ENCODE results near the gene MT1M.
"Not testable (repeated sequence)": the region's sequence is repeated elsewhere in the genome, so short reads cannot be mapped to it uniquely, and the experiment has no call there.

MT1M gene

DNA sequence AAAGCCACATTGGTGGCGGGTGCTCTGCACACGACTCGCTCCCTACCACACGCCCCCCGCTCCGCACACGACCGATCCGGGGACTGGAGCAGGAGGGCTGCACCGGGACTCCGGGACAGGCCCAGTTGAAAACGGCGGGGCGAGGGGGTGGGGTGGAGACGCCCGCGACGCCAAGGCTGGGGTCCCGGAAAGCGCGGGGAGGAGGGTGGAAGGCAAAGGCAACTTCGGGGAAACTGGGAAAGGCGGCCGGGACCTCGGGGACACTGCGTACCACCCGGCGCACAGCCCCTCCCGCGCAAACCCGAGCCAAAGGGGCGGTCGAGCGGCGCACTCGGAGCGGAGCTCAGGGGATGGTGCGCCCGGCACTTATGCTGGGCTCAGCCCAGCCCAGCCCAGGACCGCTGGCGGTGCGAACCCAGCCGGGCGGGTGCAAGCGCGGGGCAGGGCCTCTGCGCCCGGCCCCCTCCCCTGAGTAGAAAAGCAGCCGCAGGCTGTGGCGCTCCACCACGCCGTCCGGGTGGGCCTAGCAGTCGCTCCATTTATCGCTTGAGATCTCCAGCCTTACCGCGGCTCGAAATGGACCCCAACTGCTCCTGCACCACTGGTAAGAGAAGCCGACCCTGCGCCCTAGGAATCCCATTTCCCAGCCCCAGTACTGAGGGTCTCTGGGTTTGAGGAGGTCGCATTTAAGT lies at the start of gene MT1M:
TSS of gene MT1M (plus strand) at position 504 of the 692 bp plus-strand sequence. CDS start at position 577, 73 bp downstream.
- DNase-seq, result no peak

DNA sequence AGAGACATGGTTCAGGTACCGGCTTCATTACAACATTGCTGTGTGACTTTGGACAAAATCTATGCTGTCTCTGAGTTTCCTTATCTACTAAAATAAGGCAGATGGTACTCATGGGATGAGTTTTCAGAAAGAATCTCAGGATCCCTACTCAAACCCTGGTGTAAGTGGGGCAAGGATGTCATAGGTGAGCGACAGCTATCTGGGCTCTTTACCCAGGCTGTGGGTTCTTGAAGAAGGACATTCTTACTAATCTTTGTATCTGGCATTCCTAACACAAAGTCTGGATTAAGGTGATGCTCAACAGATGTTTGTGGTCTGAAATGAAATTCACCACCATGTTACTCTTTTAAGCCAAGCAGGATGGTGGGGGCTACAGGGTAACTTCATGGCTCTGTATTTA lies 49.5 kb upstream of the MT1M start:
- DNase-seq, result not testable (repeated sequence)

DNA sequence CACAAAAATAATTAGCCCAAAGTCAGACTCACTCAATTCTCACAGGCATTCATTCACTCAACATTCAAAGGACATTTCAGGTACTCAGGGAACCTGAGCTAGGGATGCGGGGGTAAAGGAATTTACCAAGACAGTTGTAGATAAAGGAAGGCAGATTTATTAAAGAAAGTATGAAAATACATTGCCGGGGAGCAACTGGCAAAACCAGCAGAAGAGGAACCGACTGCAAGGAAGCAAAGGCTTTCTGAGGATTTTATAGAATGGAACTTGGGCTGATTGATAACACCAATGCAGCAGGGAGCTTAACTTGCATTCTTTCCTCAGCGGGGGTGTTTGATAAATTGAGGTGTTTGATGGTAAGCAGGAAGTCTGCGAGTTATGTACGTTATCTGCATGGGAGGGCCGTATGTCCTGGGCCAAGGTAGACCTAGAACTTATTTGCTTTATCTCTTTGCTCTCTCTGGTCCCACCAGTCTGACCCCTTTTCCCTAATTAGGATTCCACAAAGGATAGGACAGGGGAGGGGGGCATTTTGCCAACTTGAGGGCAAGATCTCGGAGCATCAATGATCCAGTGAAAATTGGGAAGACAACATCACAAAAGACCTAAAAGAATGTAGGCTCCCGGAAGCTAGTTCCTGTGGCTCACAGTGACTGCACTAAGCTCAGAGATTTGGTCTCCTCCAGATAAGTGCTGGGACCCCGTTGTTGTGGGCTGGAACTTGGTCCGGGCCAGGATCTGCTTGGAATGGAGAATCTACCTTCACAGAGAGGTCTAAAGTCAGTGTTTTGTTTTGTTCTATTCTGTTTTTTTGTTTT lies 48.9 kb upstream of the MT1M start:
- DNase-seq, result no peak

DNA sequence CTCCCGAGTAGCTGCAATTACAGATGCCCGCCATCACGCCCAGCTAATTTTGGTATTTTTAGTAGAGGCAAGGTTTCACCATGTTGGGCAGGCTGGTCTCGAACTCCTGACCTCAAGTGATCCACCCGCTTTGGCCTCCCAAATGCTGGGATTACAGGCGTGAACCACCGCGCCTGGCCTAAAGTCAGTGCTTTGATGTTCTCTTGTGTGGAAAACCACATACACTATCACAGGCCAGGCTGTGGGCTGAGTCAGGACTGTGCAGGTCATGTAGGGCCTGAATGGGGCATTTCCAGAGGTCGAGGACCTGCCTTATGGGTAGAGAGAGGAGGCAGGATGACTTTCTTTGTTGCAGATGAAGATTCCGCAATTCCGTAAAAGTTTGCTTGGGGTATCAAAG lies 48.2 kb upstream of the MT1M start:
- no peak for DNase-seq

DNA sequence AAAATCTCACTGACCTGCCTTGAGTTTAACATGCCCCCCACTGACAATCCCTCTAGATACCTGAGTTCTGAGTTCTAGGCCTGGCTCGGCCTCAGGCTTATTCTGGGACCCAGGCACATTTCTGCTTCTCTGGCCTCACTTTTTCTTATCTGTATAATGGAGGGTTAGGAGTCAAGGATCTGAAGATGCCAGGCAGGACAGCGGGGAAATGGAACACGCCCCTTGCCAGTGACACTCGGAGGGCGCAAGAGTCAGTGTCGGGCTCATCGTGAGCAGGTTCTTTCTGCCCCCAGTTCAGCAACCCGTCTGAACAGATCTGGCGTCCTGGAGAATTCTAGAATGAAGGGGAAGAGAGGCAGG lies 43.7 kb upstream of the MT1M start:
- DNase-seq, result no peak

DNA sequence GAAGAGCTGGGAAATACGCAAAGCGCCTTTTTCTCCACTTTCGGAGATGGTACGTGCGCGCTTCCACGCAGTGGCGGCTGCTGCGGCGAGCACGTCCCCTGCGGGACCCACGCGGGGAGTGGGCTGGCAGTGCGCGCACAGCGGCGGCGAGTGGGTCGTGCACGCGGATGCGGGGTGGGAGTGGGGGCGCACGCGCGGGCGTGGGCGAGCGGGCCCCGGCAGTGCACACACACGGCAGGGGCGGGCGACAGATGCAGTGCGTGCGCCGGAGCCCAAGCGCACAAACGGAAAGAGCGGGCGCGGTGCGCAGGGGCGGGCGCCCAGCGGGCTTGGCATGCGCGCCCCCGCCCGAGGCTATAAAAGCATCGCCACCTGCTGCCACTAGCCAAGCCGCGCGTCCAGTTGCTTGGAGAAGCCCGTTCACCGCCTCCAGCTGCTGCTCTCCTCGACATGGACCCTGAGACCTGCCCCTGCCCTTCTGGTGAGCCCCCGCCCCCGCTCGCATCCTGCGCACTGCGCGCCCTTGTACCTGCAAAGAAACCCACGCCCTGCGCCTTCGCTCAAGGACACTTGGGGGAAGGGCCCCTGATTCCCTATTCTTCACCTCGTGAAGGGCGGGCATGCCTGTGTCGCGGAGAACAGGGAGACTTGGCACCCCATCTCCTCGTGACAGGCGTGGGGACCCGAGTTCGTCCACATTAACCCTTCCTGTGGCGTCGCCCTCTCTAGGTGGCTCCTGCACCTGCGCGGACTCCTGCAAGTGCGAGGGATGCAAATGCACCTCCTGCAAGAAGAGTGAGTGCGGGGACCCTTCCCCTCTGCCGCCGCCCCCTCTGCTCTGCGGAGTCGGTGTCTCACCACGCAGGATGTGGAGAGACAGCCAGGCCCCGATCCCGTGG lies 43.1 kb upstream of the MT1M start, which contains the start of gene MT3:
TSS of gene MT3 (plus strand) at position 388 of the 899 bp plus-strand sequence. CDS start at position 451, 63 bp downstream.
- peak in 1 of 2 donors; percentile 27 for DNase-seq

GRCh38 chr16:56591377-56592060 lies 40.9 kb upstream of the MT1M start:
- DNase-seq, result no peak

DNA sequence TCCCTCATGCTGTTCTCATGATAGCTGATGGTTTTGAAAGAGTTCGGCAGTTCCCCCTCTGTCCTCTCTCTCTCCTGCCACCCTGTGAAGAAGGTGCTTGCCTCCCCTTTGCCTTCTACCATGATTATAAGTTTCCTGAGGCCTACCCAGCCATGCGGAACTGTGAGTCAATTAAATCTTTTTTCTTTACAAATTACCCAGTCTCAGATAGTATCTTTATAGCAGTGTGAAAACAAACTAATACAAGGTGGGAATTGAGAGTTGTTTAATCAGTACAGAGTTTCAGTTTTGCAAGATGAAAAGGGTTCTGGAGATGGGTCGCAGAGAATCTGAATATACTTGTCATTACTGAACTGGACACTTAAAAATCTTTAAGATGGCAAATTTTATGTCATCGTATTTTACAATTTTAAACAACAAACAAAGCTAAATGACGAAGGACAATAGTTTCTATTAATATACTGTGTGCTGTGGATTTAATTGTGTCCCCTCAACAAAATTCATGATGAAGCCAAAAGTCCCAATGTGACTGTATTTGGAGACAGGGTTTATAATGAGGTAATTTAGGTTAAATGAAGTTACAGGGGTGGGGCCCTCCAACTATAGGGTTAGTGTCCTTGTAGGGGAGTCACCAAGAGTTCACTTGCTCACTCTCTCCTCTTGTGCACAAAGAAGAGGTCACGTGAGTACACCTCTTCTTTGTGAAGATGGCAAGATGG lies 38.7 kb upstream of the MT1M start:
- DNase-seq, result no peak

GRCh38 chr16:56594292-56594619 lies 38.2 kb upstream of the MT1M start:
- DNase-seq, result no peak

GRCh38 chr16:56600398-56600999 lies 32.0 kb upstream of the MT1M start:
- peak in 1 of 2 donors; percentile 16 for DNase-seq

DNA sequence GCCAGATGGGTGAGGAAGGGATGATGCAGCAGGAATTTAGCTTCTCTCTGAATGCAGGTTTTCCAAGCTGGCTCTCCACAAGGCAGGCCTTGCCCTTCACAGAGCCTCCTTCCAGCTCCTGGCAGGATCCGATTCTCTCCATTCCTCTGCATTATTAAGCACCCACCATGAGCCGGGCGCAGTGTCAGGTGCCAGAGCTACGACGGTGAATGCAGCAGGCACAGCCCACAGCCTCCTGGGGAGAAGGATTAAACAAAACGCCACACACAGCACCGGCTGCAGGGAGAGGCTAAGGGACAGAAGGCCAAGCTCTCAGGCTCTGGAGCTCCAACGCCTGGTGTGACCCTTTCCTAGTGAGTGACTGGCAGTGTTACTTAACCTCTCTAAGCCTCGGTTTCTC lies 31.1 kb upstream of the MT1M start:
- no peak for DNase-seq

GRCh38 chr16:56603589-56603988 lies 28.9 kb upstream of the MT1M start:
- DNase-seq, result peak in 1 of 2 donors; percentile 11

DNA sequence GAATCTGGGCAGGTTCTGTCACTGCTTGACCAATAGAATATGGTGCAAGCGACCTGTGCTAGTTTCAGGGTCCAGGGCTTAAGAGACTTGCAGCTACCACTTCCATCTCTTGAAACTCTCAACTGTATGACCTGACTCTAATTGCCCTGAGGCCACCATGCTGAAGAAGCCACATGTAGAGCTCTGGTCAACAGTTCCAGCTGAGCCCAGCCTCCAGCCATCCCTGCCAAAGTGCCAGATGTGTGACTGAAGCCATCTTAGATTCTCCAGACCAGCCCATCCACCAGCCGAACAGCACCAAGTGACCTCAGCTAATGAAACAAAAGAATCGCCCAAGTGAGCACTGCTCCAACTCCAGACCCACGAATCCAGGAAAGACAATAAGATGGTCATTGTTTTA lies 27.5 kb upstream of the MT1M start:
- DNase-seq, result no peak

DNA sequence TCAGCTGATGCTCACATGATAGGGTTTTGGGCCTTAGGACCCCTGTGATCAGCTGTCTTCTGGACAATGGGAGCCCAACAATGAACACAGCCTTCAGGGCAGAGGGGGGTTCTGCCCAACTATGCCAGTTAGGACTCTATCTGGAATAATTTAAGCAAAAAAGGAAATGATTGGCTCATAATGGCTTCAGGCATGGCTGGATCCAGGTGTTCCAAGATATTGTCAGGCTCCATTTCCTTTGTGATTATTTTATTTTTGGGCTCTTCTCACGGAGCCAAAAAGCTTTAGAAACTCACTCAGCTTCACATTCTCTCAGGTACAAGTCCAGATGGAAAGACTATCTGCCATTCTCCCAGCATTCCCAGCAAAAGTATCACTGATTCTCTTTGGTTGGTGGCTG lies 27.0 kb upstream of the MT1M start:
- no peak for DNase-seq

- no peak for DNase-seq
These were observed 26.4 kb upstream of the MT1M start for GRCh38 chr16:56606071-56606475.

GRCh38 chr16:56606476-56607108 lies 25.9 kb upstream of the MT1M start:
- no peak for DNase-seq

DNA sequence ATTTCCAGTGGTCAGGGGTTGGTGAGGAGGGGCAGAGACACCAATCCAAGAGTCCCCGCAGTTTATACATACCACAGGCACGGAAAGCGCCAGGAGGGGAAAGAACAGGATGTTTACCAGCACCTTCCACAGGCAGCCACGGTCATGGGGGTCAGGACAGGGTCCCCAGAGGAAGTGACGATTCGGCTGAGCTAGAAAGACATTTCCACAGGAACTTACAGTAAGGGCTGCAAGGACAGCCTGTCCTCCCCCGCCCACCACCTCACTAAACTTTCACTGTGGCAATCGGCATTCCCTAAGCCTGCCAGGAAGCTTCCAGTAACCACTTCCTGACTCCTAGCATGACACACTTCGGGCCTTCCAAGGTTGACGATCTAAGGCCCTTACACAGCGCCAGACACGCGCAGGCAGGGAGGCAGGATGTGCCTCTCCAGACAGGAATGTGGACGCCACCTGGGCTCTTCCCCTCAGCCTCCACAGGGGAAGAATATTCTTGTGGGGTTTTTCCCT lies 25.3 kb upstream of the MT1M start:
- DNase-seq, result no peak

DNA sequence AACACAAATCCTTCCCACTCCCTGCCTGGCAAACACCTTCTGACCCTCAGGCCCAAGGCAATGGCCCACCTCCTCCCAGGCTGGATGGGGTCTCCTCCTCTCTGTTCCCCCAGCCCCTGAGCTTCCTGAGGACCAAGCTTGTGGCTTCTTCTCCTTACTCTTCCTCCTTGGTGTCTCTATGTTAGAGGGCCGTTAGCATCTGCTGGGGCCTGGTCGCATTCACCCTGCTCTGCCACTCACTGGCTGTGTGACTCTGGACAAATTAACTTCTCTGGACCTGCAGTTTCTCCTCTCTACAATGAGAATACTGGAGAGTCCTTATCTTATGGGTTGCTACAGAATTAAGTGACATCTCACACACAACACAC lies 24.8 kb upstream of the MT1M start:
- no peak for DNase-seq

DNA sequence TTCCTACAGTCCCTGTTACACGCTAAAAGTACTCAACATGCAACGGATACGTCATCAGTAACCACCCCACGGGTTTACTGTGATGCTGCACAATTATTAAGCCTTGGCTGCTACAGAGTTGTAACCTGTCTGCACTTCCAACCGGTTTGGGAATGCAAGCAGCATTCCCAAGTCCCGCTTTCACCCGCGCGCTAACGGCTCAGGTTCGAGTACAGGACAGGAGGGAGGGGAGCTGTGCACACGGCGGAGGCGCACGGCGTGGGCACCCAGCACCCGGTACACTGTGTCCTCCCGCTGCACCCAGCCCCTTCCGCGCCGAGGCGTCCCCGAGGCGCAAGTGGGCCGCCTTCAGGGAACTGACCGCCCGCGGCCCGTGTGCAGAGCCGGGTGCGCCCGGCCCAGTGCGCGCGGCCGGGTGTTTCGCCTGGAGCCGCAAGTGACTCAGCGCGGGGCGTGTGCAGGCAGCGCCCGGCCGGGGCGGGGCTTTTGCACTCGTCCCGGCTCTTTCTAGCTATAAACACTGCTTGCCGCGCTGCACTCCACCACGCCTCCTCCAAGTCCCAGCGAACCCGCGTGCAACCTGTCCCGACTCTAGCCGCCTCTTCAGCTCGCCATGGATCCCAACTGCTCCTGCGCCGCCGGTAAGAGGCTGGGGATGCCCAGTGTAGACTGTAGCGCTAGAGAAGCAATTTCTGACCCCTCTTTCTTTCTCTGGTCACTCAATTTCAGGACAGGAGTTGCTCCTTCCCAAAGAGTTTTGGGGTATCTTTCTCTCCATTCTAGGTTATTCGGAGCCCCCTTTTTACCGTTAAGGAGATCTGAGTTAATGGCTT lies 24.2 kb upstream of the MT1M start, which contains the start of gene MT2A:
TSS of gene MT2A (plus strand) at position 542 of the 833 bp plus-strand sequence. CDS start at position 614, 72 bp downstream.
- peak; percentile 83 to 86 for DNase-seq
